Endothelial cell (in vitro differentiated cells): ENCODE results near the gene KCNJ14. TPM values are rescaled to one million over a fixed set of nuclear protein-coding genes. Genes with fewer than 3 reads are reported as not detected.

Experiments
- DNase-seq: peaks from one replicate; pipeline ENCODE4 v3.0.0; 2021; ENCODE audit warnings: low spot score
- H3K27ac Mint-ChIP-seq: one replicate; pipeline ENCODE4 v1.8.0; 2021; ENCODE audit warnings: mixed read lengths, inconsistent platforms; ENCODE audit not compliant: unreplicated experiment
- H3K27me3 Mint-ChIP-seq: one replicate; pipeline ENCODE4 v1.8.0; 2021; ENCODE audit warnings: mild to moderate bottlenecking, moderate library complexity, mixed read lengths, inconsistent platforms; ENCODE audit not compliant: unreplicated experiment
- H3K36me3 Mint-ChIP-seq: one replicate; pipeline ENCODE4 v1.8.0; 2021; ENCODE audit warnings: mild to moderate bottlenecking, low read depth, mixed read lengths, inconsistent platforms; ENCODE audit not compliant: unreplicated experiment
- H3K4me1 Mint-ChIP-seq: one replicate; pipeline ENCODE4 v1.8.0; 2021; ENCODE audit warnings: mild to moderate bottlenecking, mixed read lengths, inconsistent platforms; ENCODE audit not compliant: unreplicated experiment
- H3K4me3 Mint-ChIP-seq: one replicate; pipeline ENCODE4 v1.8.0; 2021; ENCODE audit warnings: mild to moderate bottlenecking, mixed read lengths, inconsistent platforms; ENCODE audit not compliant: unreplicated experiment
- H3K9me3 Mint-ChIP-seq: one replicate; pipeline ENCODE4 v1.8.0; 2021; ENCODE audit warnings: mixed read lengths, inconsistent platforms; ENCODE audit not compliant: unreplicated experiment
- CTCF ChIP-seq: fragments of 200-600 bp; sonication (generic); IDR thresholded peaks from one replicate; pipeline ENCODE4 v1.5.0; 2021; ENCODE audit warnings: antibody characterized with exemption; ENCODE audit not compliant: unreplicated experiment
- total RNA-seq: library from RNA; stranded (reverse); fragmentation: NEBNext Ultra II Directional; extraction: Animal tissue kit (Norgen Biotek cat#: 25700); gene quantifications from one replicate; pipeline ENCODE4 v1.2.1, GENCODE V29; 2021; ENCODE audit not compliant: unreplicated experiment

KCNJ14 gene
- total RNA-seq, 1 donor from 2014 or later = 0.95 TPM

DNA sequence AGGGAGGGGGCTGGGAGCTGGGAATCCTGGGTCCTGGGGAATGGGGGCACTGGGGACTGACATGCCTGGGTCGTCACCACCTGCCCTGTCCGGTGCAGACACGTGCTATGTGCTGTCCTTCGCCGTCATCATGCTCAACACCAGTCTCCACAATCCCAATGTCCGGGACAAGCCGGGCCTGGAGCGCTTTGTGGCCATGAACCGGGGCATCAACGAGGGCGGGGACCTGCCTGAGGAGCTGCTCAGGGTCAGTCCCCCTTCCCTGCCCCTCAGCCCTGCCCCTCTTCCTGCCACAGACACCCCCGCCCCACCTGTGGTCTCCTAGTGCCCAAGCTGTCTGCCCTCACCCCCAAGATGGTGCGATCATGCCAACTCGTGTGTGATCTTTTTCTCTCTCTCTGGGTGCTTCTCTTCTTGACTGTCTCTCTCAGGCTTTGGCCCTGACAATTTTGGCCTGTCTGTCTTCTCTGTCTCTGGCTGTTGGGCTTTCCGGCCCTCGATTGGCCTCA is 18.8 kb downstream of the KCNJ14 start:
- peak overlapping the region; percentile 85 for H3K27ac Mint-ChIP-seq
- DNase-seq = no peak
- TF ChIP-seq CTCF = no peak
- H3K36me3 Mint-ChIP-seq = peaks cover 52% of the 10 kb centered on the region
- no peaks in the 10 kb centered on the region for H3K9me3 Mint-ChIP-seq
- H3K4me3 Mint-ChIP-seq = peak overlapping the region; percentile 65
- H3K27me3 Mint-ChIP-seq = peaks cover 42% of the 10 kb centered on the region
- peaks cover 14% of the 10 kb centered on the region for H3K4me1 Mint-ChIP-seq

GRCh38 chr19:48475369-48476068 is 20.1 kb downstream of the KCNJ14 start:
- TF ChIP-seq CTCF = no peak
- peaks cover 48% of the 10 kb centered on the region for H3K36me3 Mint-ChIP-seq
- DNase-seq = no peak
- peaks cover 41% of the 10 kb centered on the region for H3K27me3 Mint-ChIP-seq
- H3K27ac Mint-ChIP-seq = peak overlapping the region; percentile 24
- H3K4me1 Mint-ChIP-seq = peaks cover 13% of the 10 kb centered on the region
- no peaks in the 10 kb centered on the region for H3K9me3 Mint-ChIP-seq
- peak overlapping the region; percentile 42 for H3K4me3 Mint-ChIP-seq

GRCh38 chr19:48476176-48476575 is 20.8 kb downstream of the KCNJ14 start:
- TF ChIP-seq CTCF = no peak
- DNase-seq = no peak
- H3K27ac Mint-ChIP-seq = peak overlapping the region; percentile 24
- no peaks in the 10 kb centered on the region for H3K9me3 Mint-ChIP-seq
- H3K4me3 Mint-ChIP-seq = peak overlapping the region; percentile 33
- H3K4me1 Mint-ChIP-seq = peaks cover 9% of the 10 kb centered on the region
- peaks cover 43% of the 10 kb centered on the region for H3K36me3 Mint-ChIP-seq
- peaks cover 39% of the 10 kb centered on the region for H3K27me3 Mint-ChIP-seq

DNA sequence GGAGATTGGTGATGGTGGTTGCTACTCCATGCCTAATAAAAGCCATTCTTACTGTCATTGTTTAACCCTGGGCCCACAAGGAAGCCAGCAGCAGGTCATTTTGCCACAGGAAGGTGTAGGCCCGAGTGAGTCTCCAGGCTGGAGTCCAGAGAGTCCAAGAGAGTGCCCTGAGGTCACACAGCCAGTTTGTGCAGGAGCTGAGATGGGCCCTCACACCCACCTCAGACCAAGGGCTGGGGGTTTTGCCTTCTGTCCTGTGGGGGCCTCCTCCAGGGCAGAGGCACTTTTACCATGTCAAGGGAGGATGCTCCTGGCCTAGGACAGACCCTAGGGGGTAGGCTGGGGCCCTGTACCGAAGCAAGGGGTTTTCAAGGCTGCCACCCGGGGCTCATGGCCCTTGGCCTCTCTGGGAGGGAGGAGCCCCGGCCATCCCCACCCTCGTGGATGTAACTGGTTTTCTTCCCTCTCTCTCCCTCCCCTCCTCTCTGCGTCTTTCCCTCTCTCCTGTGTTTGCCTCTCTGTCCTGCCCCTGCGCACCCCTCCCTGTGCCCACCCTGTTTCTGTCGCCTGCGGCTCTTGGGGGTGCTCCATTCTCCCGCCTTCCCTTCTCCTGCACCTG is 21.8 kb downstream of the KCNJ14 start:
- no peak for DNase-seq
- peaks cover 35% of the 10 kb centered on the region for H3K36me3 Mint-ChIP-seq
- H3K27me3 Mint-ChIP-seq = peaks cover 40% of the 10 kb centered on the region
- TF ChIP-seq CTCF = no peak
- no peaks in the 10 kb centered on the region for H3K9me3 Mint-ChIP-seq
- H3K4me1 Mint-ChIP-seq = peaks cover 9% of the 10 kb centered on the region
- no peak overlapping the region for H3K4me3 Mint-ChIP-seq
- H3K27ac Mint-ChIP-seq = peak overlapping the region; percentile 57
